Duodenal mucosa (tissue), 2 donors: Measurements from ENCODE around the gene SP100.
A peak's percentile ranks its signal among the peaks of the same experiment; 100 is the strongest.
"Not testable (repeated sequence)": the region's sequence is repeated elsewhere in the genome, so short reads cannot be mapped to it uniquely, and the experiment has no call there.

Experiments
- H3K27ac ChIP-seq: one replicate; pipeline ENCODE4 v1.7.0; 2013; ENCODE audit warnings: low read depth, low read length
- H3K27me3 ChIP-seq, 2 donors: one replicate each; pipeline ENCODE4 v1.7.0; 2013; ENCODE audit warnings: low read length in 2 of 2, control low read depth in 1 of 2; ENCODE audit not compliant: insufficient read depth in 2 of 2, control insufficient read depth in 1 of 2
- H3K36me3 ChIP-seq, 2 donors: one replicate each; pipeline ENCODE4 v1.7.0; 2013; ENCODE audit warnings: low read length in 2 of 2, control low read depth in 1 of 2; ENCODE audit not compliant: insufficient read depth in 2 of 2, control insufficient read depth in 1 of 2
- H3K4me1 ChIP-seq, 2 donors: one replicate each; pipeline ENCODE4 v1.7.0; 2013; ENCODE audit warnings: low read length in 2 of 2, control low read depth in 1 of 2; ENCODE audit not compliant: insufficient read depth in 2 of 2, control insufficient read depth in 1 of 2
- H3K4me3 ChIP-seq, 2 donors: one replicate each; pipeline ENCODE4 v1.7.0; 2013; ENCODE audit warnings: low read length in 2 of 2, low read depth in 1 of 2
- H3K9ac ChIP-seq, 2 donors: one replicate each; pipeline ENCODE4 v1.7.0; 2013; ENCODE audit warnings: low read length in 2 of 2, low read depth in 1 of 2
- H3K9me3 ChIP-seq, 2 donors: one replicate each; pipeline ENCODE4 v1.7.0; 2013; ENCODE audit warnings: low read length in 2 of 2, control low read depth in 1 of 2; ENCODE audit not compliant: control insufficient read depth in 1 of 2

The SP100 gene

GRCh38 chr2:230416061-230416721 is at the start of gene SP100:
TSS of gene SP100 (plus strand) at chr2:230416201. CDS start at chr2:230416297, 96 bp downstream.
- Histone ChIP-seq H3K27me3 (no peaks in the 10 kb centered on the region), H3K4me1 (peaks cover 11 to 38% of the 10 kb centered on the region in 2 donors), H3K36me3 (peaks cover 0 to 2% of the 10 kb centered on the region in 2 donors), H3K9me3 (no peaks in the 10 kb centered on the region), H3K9ac (peak within 1 kb of the TSS; percentile 86 to 95), H3K4me3 (peak within 1 kb of the TSS; percentile 85 to 95), H3K27ac (peak within 1 kb of the TSS; percentile 94)

GRCh38 chr2:230382108-230382507 is 33.9 kb upstream of the SP100 start:
- no peak overlapping the region for H3K9ac ChIP-seq
- no peaks in the 10 kb centered on the region for H3K4me1 ChIP-seq
- no peak overlapping the region for H3K27ac ChIP-seq
- no peaks in the 10 kb centered on the region for H3K9me3 ChIP-seq
- H3K36me3 ChIP-seq = peaks cover 8 to 37% of the 10 kb centered on the region in 2 donors
- no peak overlapping the region for H3K4me3 ChIP-seq
- H3K27me3 ChIP-seq = no peaks in the 10 kb centered on the region

- H3K27ac ChIP-seq = no peak overlapping the region
- no peaks in the 10 kb centered on the region for H3K9me3 ChIP-seq
- no peaks in the 10 kb centered on the region for H3K27me3 ChIP-seq
- H3K4me1 ChIP-seq = no peaks in the 10 kb centered on the region
- H3K9ac ChIP-seq = no peak overlapping the region
- peaks cover 8 to 41% of the 10 kb centered on the region in 2 donors for H3K36me3 ChIP-seq
- no peak overlapping the region for H3K4me3 ChIP-seq
Observed at GRCh38 chr2:230383453-230383852, 32.5 kb upstream of the SP100 start.

GRCh38 chr2:230384986-230385385 is 31.0 kb upstream of the SP100 start:
- no peaks in the 10 kb centered on the region for H3K27me3 ChIP-seq
- no peak overlapping the region for H3K27ac ChIP-seq
- no peaks in the 10 kb centered on the region for H3K9me3 ChIP-seq
- no peak overlapping the region for H3K4me3 ChIP-seq
- no peaks in the 10 kb centered on the region for H3K4me1 ChIP-seq
- H3K9ac ChIP-seq = no peak overlapping the region
- H3K36me3 ChIP-seq = peaks cover 8 to 51% of the 10 kb centered on the region in 2 donors

GRCh38 chr2:230394301-230394700 is 21.7 kb upstream of the SP100 start:
- H3K36me3 ChIP-seq = peaks cover 16 to 79% of the 10 kb centered on the region in 2 donors

GRCh38 chr2:230398698-230399097 is 17.3 kb upstream of the SP100 start:
- H3K4me3 ChIP-seq, H3K27ac ChIP-seq, H3K9ac ChIP-seq, H3K4me1 ChIP-seq, H3K9me3 ChIP-seq, H3K27me3 ChIP-seq: not testable (repeated sequence)
- H3K36me3 ChIP-seq = peaks cover 19 to 60% of the 10 kb centered on the region in 2 donors

More at GRCh38 chr2:230394301-230394700, 21.7 kb upstream of the SP100 start:
- Histone ChIP-seq H3K9me3 (no peaks in the 10 kb centered on the region), H3K4me1 (no peaks in the 10 kb centered on the region), H3K4me3 (no peak overlapping the region), H3K9ac (no peak overlapping the region), H3K27ac (no peak overlapping the region), H3K27me3 (no peaks in the 10 kb centered on the region)

GRCh38 chr2:230400041-230400440 is 16.0 kb upstream of the SP100 start:
- H3K4me3 ChIP-seq = no peak overlapping the region

GRCh38 chr2:230400454-230400853 is 15.5 kb upstream of the SP100 start:
- Histone ChIP-seq H3K9ac (no peak overlapping the region), H3K4me1 (no peaks in the 10 kb centered on the region), H3K27ac (no peak overlapping the region), H3K9me3 (no peaks in the 10 kb centered on the region), H3K27me3 (no peaks in the 10 kb centered on the region), H3K36me3 (peaks cover 18 to 48% of the 10 kb centered on the region in 2 donors), H3K4me3 (no peak overlapping the region)

More at GRCh38 chr2:230400041-230400440, 16.0 kb upstream of the SP100 start:
- H3K9me3 ChIP-seq = no peaks in the 10 kb centered on the region
- peaks cover 22 to 50% of the 10 kb centered on the region in 2 donors for H3K36me3 ChIP-seq
- H3K27ac ChIP-seq = no peak overlapping the region
- no peaks in the 10 kb centered on the region for H3K4me1 ChIP-seq
- no peak overlapping the region for H3K9ac ChIP-seq
- H3K27me3 ChIP-seq = no peaks in the 10 kb centered on the region

- H3K4me1 ChIP-seq, H3K9me3 ChIP-seq, H3K27me3 ChIP-seq, H3K9ac ChIP-seq, H3K27ac ChIP-seq, H3K4me3 ChIP-seq: not testable (repeated sequence)
- peaks cover 15 to 42% of the 10 kb centered on the region in 2 donors for H3K36me3 ChIP-seq
Observed at GRCh38 chr2:230401026-230401425, 15.0 kb upstream of the SP100 start.

GRCh38 chr2:230403746-230404145 is 12.3 kb upstream of the SP100 start:
- H3K27me3 ChIP-seq = no peaks in the 10 kb centered on the region
- H3K4me3 ChIP-seq = no peak overlapping the region
- H3K9ac ChIP-seq = no peak overlapping the region
- peaks cover 15 to 32% of the 10 kb centered on the region in 2 donors for H3K36me3 ChIP-seq
- no peaks in the 10 kb centered on the region for H3K4me1 ChIP-seq
- no peaks in the 10 kb centered on the region for H3K9me3 ChIP-seq
- H3K27ac ChIP-seq = no peak overlapping the region
